Measurements from ENCODE around the gene KCNMB1.

Gene KCNMB1

GRCh38 chr5:170330568-170331054 is 58.6 kb downstream of the KCNMB1 start:
- in situ Hi-C loops (cut with HindIII; ENCODE audit: low sequenced_read_pairs) = no loop called here
- no peak for TF ChIP-seq CTCF (IDR thresholded peaks at IDR 0.05; ENCODE audit: low read depth, low read length, missing control alignments)
- H3K4me3 ChIP-seq (ENCODE audit: low read depth, low read length) = no peak overlapping the region
- no peak for DNase-seq (ENCODE audit: low read depth)

- no peak for TF ChIP-seq CTCF (IDR thresholded peaks at IDR 0.05; ENCODE audit: low read depth, low read length, missing control alignments)
- no peak overlapping the region for H3K4me3 ChIP-seq (ENCODE audit: low read depth, low read length)
- DNase-seq (ENCODE audit: low read depth) = no peak
- in situ Hi-C loops (cut with HindIII; ENCODE audit: low sequenced_read_pairs) = no loop called here
Observed at GRCh38 chr5:170329524-170329923, 59.6 kb downstream of the KCNMB1 start.

- H3K4me3 ChIP-seq (ENCODE audit: low read depth, low read length) = no peak overlapping the region
- no peak for DNase-seq (ENCODE audit: low read depth)
- TF ChIP-seq CTCF (IDR thresholded peaks at IDR 0.05; ENCODE audit: low read depth, low read length, missing control alignments) = no peak
- in situ Hi-C loops (cut with HindIII; ENCODE audit: low sequenced_read_pairs) = no loop called here
Observed at GRCh38 chr5:170327829-170328228, 61.3 kb downstream of the KCNMB1 start.

GRCh38 chr5:170327168-170327567 is 62.0 kb downstream of the KCNMB1 start:
- in situ Hi-C loops (cut with HindIII; ENCODE audit: low sequenced_read_pairs) = no loop called here
- DNase-seq (ENCODE audit: low read depth) = no peak
- H3K4me3 ChIP-seq (ENCODE audit: low read depth, low read length) = no peak overlapping the region
- TF ChIP-seq CTCF (IDR thresholded peaks at IDR 0.05; ENCODE audit: low read depth, low read length, missing control alignments) = no peak

Data from astrocyte of the cerebellum (primary cell).